ENCODE measurements around the gene SUGP2. TPM values are rescaled to one million over a fixed set of nuclear protein-coding genes. Genes with fewer than 3 reads are reported as not detected.

The SUGP2 gene
- total RNA-seq, 2 donors from 2014 or later = 41.8 to 99.6 TPM

DNA sequence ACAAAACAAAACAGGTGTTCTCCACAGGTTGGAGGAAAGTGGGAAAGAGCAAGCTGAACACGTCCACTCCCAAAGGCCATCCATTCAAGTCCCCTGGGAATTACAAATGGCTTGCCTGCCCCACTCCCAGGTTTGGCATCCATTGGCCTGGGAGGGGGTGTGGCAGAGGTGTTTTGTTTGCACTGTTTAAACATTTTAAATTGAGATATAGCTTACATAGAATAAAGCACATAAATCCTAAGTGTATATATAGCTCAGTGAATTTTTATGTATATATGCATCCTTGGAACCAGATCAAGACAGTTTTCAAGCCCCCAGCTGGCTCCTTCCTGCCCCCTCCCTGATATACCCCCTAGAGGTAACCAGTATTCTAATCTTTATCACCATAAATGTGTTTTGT lies 43.2 kb upstream of the SUGP2 start:
- no peaks in the 10 kb centered on the region for H3K4me1 ChIP-seq (replicated peaks)
- WGBS = 86% methylated on average over 1 of the region's 1 CpG
- no peaks in the 10 kb centered on the region for H3K36me3 ChIP-seq
- TF ChIP-seq POLR2AphosphoS5 (IDR thresholded peaks at IDR 0.05) = no peak
- TF ChIP-seq, protein P1, sequence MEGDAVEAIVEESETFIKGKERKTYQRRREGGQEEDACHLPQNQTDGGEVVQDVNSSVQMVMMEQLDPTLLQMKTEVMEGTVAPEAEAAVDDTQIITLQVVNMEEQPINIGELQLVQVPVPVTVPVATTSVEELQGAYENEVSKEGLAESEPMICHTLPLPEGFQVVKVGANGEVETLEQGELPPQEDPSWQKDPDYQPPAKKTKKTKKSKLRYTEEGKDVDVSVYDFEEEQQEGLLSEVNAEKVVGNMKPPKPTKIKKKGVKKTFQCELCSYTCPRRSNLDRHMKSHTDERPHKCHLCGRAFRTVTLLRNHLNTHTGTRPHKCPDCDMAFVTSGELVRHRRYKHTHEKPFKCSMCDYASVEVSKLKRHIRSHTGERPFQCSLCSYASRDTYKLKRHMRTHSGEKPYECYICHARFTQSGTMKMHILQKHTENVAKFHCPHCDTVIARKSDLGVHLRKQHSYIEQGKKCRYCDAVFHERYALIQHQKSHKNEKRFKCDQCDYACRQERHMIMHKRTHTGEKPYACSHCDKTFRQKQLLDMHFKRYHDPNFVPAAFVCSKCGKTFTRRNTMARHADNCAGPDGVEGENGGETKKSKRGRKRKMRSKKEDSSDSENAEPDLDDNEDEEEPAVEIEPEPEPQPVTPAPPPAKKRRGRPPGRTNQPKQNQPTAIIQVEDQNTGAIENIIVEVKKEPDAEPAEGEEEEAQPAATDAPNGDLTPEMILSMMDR (IDR thresholded peaks at IDR 0.05) = no peak
- intact Hi-C loops (cut with DNase I) = no loop called here
- H3K4me3 ChIP-seq = no peak overlapping the region
- no peak overlapping the region for H3K27ac ChIP-seq
- no peaks in the 10 kb centered on the region for H3K9me3 ChIP-seq
- no peaks in the 10 kb centered on the region for H3K27me3 ChIP-seq (replicated peaks; ENCODE audit: insufficient read depth)
- DNase-seq (ENCODE audit: low spot score) = no peak

DNA sequence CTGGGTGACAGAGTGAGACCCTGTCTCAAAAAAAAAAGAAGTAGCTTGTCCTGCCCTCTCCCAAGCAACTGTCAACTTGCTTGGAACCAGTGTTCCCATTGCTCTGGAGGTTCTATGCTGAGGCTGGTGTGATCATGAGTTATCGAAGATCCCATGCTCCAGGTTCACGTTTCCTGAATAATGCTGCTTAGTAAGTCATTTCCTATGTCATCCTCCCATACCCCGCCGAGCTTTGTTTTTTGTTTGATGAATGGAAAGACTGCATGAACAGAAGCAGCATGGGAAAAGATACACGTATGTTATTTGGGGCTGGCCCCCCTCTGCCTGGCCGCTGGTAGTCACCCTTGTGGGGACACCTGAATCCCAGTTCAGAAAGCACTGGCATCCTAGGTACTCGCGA lies 41.8 kb upstream of the SUGP2 start:
- Histone ChIP-seq H3K9me3 (no peaks in the 10 kb centered on the region), H3K4me3 (no peak overlapping the region), H3K27ac (no peak overlapping the region), H3K36me3 (no peaks in the 10 kb centered on the region), H3K27me3 (replicated peaks; ENCODE audit: insufficient read depth) (no peaks in the 10 kb centered on the region), H3K4me1 (replicated peaks) (no peaks in the 10 kb centered on the region)
- DNase-seq (ENCODE audit: low spot score) = no peak
- WGBS = 90% methylated on average over 8 of the region's 8 CpGs
- TF ChIP-seq, protein P1 (IDR thresholded peaks at IDR 0.05) = no peak
- TF ChIP-seq POLR2A (IDR thresholded peaks at IDR 0.05) (no peak), POLR2AphosphoS5 (IDR thresholded peaks at IDR 0.05) (no peak)
- intact Hi-C loops (cut with DNase I) = no loop called here

DNA sequence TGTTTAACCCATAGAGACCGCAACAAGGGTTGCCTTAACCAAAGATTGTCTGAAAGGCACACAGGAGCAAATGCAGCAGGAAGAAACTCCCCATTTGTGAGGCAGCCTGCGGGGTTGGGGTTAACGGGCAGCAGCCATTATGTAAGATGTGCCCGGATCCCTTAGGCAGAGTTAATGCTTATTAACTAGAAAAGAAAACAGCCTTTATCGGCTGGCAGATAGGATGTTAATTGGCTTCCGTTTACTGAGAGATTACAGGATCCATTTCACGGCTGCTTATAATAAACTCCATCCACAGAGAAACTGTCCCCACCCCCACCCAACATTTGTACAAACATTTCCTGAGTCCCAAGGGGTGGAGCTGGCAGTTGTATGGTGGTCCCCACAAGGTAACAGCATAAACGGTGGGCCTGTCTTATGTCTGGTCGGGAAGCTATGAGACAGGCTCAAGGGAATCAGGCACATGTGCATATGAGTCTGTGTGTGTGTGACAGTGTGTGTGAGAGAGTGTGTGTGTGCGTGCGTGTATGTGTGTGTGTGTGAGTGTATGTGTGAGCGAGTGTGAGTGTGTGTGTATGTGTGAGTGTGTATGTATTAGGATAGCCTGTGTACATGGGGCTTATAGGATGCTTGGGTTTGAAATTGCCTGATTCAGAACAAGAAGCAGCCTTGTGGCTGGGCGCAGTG lies 41.0 kb upstream of the SUGP2 start:
- no peaks in the 10 kb centered on the region for H3K27me3 ChIP-seq (replicated peaks; ENCODE audit: insufficient read depth)
- H3K27ac ChIP-seq = no peak overlapping the region
- no peaks in the 10 kb centered on the region for H3K9me3 ChIP-seq
- intact Hi-C loops (cut with DNase I) = no loop called here
- no peak overlapping the region for H3K4me3 ChIP-seq
- no peak for DNase-seq (ENCODE audit: low spot score)
- TF ChIP-seq, protein P1 (IDR thresholded peaks at IDR 0.05) = no peak
- no peak for TF ChIP-seq POLR2AphosphoS5 (IDR thresholded peaks at IDR 0.05)
- H3K36me3 ChIP-seq = no peaks in the 10 kb centered on the region
- WGBS = 64% methylated on average over 13 of the region's 13 CpGs
- H3K4me1 ChIP-seq (replicated peaks) = no peaks in the 10 kb centered on the region

DNA sequence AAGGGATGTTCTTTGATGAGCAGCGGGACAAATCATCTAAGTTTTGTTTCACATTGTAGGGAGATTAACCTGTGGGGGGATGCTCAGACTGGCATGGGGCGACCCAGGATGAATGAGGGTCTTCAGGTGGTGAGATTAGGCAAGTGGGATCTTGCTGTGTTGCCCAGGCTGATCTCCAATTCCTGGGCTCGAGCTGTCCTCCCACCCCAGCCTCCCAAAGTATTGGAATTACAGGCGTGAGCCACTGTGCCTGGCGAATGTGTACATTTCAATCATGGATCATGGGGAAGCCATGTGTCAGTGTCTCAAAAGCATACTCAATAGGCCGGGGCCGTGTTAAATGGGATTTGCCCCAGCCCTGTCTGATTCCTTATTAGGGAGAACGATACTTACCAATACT lies 38.6 kb upstream of the SUGP2 start:
- Histone ChIP-seq H3K4me3 (no peak overlapping the region), H3K27ac (no peak overlapping the region), H3K27me3 (replicated peaks; ENCODE audit: insufficient read depth) (no peaks in the 10 kb centered on the region), H3K36me3 (no peaks in the 10 kb centered on the region), H3K9me3 (no peaks in the 10 kb centered on the region), H3K4me1 (replicated peaks) (no peaks in the 10 kb centered on the region)
- intact Hi-C loops (cut with DNase I) = no loop called here
- 94% methylated on average over 8 of the region's 8 CpGs for WGBS
- DNase-seq (ENCODE audit: low spot score) = no peak
- TF ChIP-seq POLR2AphosphoS5 (IDR thresholded peaks at IDR 0.05) = no peak
- no peak for TF ChIP-seq POLR2A (IDR thresholded peaks at IDR 0.05)
- TF ChIP-seq, protein P1 (IDR thresholded peaks at IDR 0.05) = no peak

Data from prostate gland (tissue), 2 donors.